Stomach (tissue), 4 donors: ENCODE results near the gene HAUS1.

Source experiments
- EP300 ChIP-seq: sonication (generic); formaldehyde crosslinking; IDR thresholded peaks from one replicate; pipeline ENCODE4 v1.6.1; 2017; ENCODE audit warnings: antibody characterized with exemption
- POLR2A ChIP-seq, 4 donors: fragments of 450-650 bp; IDR thresholded peaks; one replicate each; pipeline ENCODE4 v1.6.1; 2016; ENCODE audit warnings: antibody characterized with exemption in 4 of 4, control low read depth in 2 of 4, mild to moderate bottlenecking in 1 of 4, moderate library complexity in 1 of 4
- POLR2AphosphoS5 ChIP-seq, 3 donors: sonication (generic); formaldehyde crosslinking; IDR thresholded peaks; one replicate each; pipeline ENCODE4 v1.6.1; 2016; ENCODE audit warnings: antibody characterized with exemption in 3 of 3
- TF ChIP-seq, protein P1 (sequence below), 7 experiments: fragments of 450-650 bp in 4 of 7; fragments of 200-600 bp in 3 of 7; sonication (generic) in 3 of 7; IDR thresholded peaks; one replicate each; pipeline ENCODE4 v1.5.1; 2016 to 2019; ENCODE audit warnings: antibody characterized with exemption in 7 of 7, control low read depth in 2 of 7, mild to moderate bottlenecking in 1 of 7

DNA sequence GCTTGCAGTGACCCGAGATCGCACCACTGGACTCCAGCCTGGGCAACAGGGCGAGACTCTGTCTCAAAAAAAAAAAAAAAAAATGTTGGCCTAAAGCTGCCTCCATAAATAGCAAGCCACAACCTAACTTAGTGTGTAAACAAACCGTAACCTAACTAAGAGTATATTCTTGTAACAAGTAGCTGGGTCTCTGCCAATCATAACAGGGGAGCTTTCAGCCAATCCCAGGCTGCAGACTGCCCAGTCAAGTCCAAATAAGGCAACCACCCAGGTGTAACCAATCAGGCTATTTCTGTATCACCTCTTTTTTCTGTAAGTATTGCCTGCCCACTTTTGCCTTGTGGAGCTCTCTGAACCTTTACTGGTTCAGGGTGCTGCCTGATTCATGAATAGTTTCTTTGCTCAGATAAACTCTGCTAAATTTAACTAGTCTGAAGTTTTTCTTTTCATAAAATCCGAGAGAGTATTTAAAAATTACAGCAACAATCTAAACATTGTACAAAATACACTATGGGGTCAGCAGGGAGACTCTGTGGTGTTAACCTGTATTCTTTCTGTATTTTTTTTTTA is 36.7 kb upstream of the HAUS1 start:
- TF ChIP-seq, protein P1, sequence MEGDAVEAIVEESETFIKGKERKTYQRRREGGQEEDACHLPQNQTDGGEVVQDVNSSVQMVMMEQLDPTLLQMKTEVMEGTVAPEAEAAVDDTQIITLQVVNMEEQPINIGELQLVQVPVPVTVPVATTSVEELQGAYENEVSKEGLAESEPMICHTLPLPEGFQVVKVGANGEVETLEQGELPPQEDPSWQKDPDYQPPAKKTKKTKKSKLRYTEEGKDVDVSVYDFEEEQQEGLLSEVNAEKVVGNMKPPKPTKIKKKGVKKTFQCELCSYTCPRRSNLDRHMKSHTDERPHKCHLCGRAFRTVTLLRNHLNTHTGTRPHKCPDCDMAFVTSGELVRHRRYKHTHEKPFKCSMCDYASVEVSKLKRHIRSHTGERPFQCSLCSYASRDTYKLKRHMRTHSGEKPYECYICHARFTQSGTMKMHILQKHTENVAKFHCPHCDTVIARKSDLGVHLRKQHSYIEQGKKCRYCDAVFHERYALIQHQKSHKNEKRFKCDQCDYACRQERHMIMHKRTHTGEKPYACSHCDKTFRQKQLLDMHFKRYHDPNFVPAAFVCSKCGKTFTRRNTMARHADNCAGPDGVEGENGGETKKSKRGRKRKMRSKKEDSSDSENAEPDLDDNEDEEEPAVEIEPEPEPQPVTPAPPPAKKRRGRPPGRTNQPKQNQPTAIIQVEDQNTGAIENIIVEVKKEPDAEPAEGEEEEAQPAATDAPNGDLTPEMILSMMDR (IDR thresholded peaks at IDR 0.05) = no peak
- no peak for TF ChIP-seq POLR2A (IDR thresholded peaks at IDR 0.05)
- no peak for TF ChIP-seq POLR2AphosphoS5 (IDR thresholded peaks at IDR 0.05)
- TF ChIP-seq EP300 = no peak
